CD14-positive monocyte (primary cell): ENCODE data around the gene DNMT3A. TPM values are rescaled to one million over a fixed set of nuclear protein-coding genes. Genes with fewer than 3 reads are reported as not detected.

ENCODE experiments used
- DNase-seq, 3 donors: peaks; one replicate each; pipeline ENCODE4 v3.0.0-alpha.2; 2011 to 2022
- H2AFZ ChIP-seq: 2 replicates; pipeline ENCODE4 v1.6.0; 2012; ENCODE audit warnings: mild to moderate bottlenecking, low read depth, low read length, inconsistent platforms; ENCODE audit not compliant: insufficient read depth, poor library complexity, severe bottlenecking
- H3K27ac ChIP-seq, 2 donors: 1 replicate in 1 of 2; 2 replicates in 1 of 2; pipeline ENCODE4 v1.5.1; 2012 to 2013; ENCODE audit warnings: low read length in 2 of 2, control low read depth in 1 of 2, inconsistent platforms in 1 of 2, low read depth in 1 of 2, mild to moderate bottlenecking in 1 of 2
- H3K27me3 ChIP-seq, 2 donors: one replicate each; pipeline versions ENCODE4 v1.6.0 to v1.6.1; 2011 to 2013; ENCODE audit warnings: low read length in 2 of 2; ENCODE audit not compliant: control insufficient read depth in 2 of 2, insufficient read depth in 2 of 2
- H3K36me3 ChIP-seq, 2 donors: replicated peaks in 1 of 2; 1 replicate in 1 of 2; 2 replicates in 1 of 2; pipeline versions ENCODE4 v1.5.1 to v1.6.1; 2012 to 2013; ENCODE audit warnings: low read length in 2 of 2, control low read depth in 1 of 2, inconsistent platforms in 1 of 2, mild to moderate bottlenecking in 1 of 2; ENCODE audit not compliant: insufficient read depth in 2 of 2, control insufficient read depth in 1 of 2
- H3K4me1 ChIP-seq, 2 donors: 1 replicate in 1 of 2; 2 replicates in 1 of 2; pipeline versions ENCODE4 v1.5.1 to v1.6.1; 2012 to 2013; ENCODE audit warnings: low read length in 2 of 2, control low read depth in 1 of 2, inconsistent platforms in 1 of 2, mild to moderate bottlenecking in 1 of 2, moderate library complexity in 1 of 2; ENCODE audit not compliant: insufficient read depth in 2 of 2, control insufficient read depth in 1 of 2
- H3K4me2 ChIP-seq: replicated peaks from 2 replicates; pipeline ENCODE3; 2012; ENCODE audit warnings: low read length, moderate library complexity, mild to moderate bottlenecking; ENCODE audit not compliant: poor library complexity, severe bottlenecking; ENCODE audit errors: extremely low read depth
- H3K4me3 ChIP-seq, 3 experiments: fragments of 200-600 bp in 1 of 3; sonication (generic) in 1 of 3; replicated peaks in 1 of 3; 1 replicate in 2 of 3; 2 replicates in 1 of 3; pipeline ENCODE4 v1.5.1; 2011 to 2013; ENCODE audit warnings: low read length in 3 of 3, mild to moderate bottlenecking in 3 of 3, control low read depth in 2 of 3, low read depth in 2 of 3, inconsistent platforms in 1 of 3, moderate library complexity in 1 of 3
- H3K79me2 ChIP-seq: 2 replicates; pipeline ENCODE4 v1.6.0; 2012; ENCODE audit warnings: mild to moderate bottlenecking, control low read depth, inconsistent platforms, low read length, moderate library complexity; ENCODE audit not compliant: insufficient read depth
- H3K9ac ChIP-seq: 2 replicates; pipeline ENCODE4 v1.6.0; 2017; ENCODE audit warnings: low read length, mild to moderate bottlenecking; ENCODE audit not compliant: insufficient read depth, poor library complexity, severe bottlenecking
- H3K9me3 ChIP-seq, 2 donors: replicated peaks in 1 of 2; 1 replicate in 1 of 2; 2 replicates in 1 of 2; pipeline versions ENCODE4 v1.5.1 to v1.6.1; 2012 to 2013; ENCODE audit warnings: low read length in 2 of 2, control low read depth in 1 of 2; ENCODE audit not compliant: control insufficient read depth in 1 of 2, insufficient read depth in 1 of 2
- H4K20me1 ChIP-seq: 2 replicates; pipeline ENCODE4 v1.6.0; 2012; ENCODE audit warnings: mild to moderate bottlenecking, low read length, control low read depth, moderate library complexity; ENCODE audit not compliant: insufficient read depth
- H3K27ac Mint-ChIP-seq, 7 donors: one replicate each; pipeline ENCODE4 v1.8.0; 2020; ENCODE audit warnings: mild to moderate bottlenecking in 7 of 7, mixed read lengths in 7 of 7, moderate library complexity in 6 of 7, inconsistent platforms in 2 of 7
- H3K27me3 Mint-ChIP-seq, 3 donors: one replicate each; pipeline ENCODE4 v1.8.0; 2021 to 2022; ENCODE audit warnings: low read depth in 3 of 3, mild to moderate bottlenecking in 3 of 3, mixed read lengths in 3 of 3, moderate library complexity in 3 of 3, inconsistent platforms in 1 of 3
- H3K36me3 Mint-ChIP-seq, 2 donors: one replicate each; pipeline ENCODE4 v1.8.0; 2020; ENCODE audit warnings: mixed read lengths in 2 of 2, inconsistent platforms in 1 of 2, mild to moderate bottlenecking in 1 of 2
- H3K4me1 Mint-ChIP-seq: one replicate; pipeline ENCODE4 v1.8.0; 2020; ENCODE audit warnings: mild to moderate bottlenecking, mixed read lengths
- H3K4me3 Mint-ChIP-seq, 2 donors: one replicate each; pipeline ENCODE4 v1.8.0; 2020; ENCODE audit warnings: mild to moderate bottlenecking in 2 of 2, mixed read lengths in 2 of 2, moderate library complexity in 1 of 2
- H3K9me3 Mint-ChIP-seq, 7 donors: one replicate each; pipeline ENCODE4 v1.8.0; 2020 to 2022; ENCODE audit warnings: mixed read lengths in 7 of 7, mild to moderate bottlenecking in 6 of 7, moderate library complexity in 6 of 7, inconsistent platforms in 2 of 7
- WGBS: methylation state at CpG from one replicate; pipeline ENCODE4 v1.1.5; 2013; ENCODE audit warnings: missing lambda C conversion rate; ENCODE audit not compliant: insufficient coverage; 5-methylcytosine and 5-hydroxymethylcytosine counted together
- intact Hi-C, 2 donors: fragments of 100-400 bp; cut with micrococcal nuclease; formaldehyde crosslinking; loops; one replicate each; pipeline versions ENCODE4 v1.15.0 to v1.15.1; 2023
- polyA plus RNA-seq, 3 donors: library from polyadenylated mRNA; depleted of rRNA in 1 of 3; unstranded in 2 of 3; stranded (reverse) in 1 of 3; fragments of 300-500 nt in 2 of 3; fragments of >200 nt in 1 of 3; fragmentation: Illumina TruSeq in 2 of 3; gene quantifications; 1 replicate in 2 of 3; 2 replicates in 1 of 3; pipeline ENCODE4 v1.2.3, GENCODE V29; 2012 to 2021
- TF ChIP-seq, protein P1 (sequence below): fragments of 200-600 bp; IDR thresholded peaks from one replicate; pipeline ENCODE4 v1.8.0; 2022; ENCODE audit warnings: antibody characterized with exemption, mild to moderate bottlenecking

Gene DNMT3A
- polyA plus RNA-seq, 3 donors, result 1.7 to 7.9 (median 2.7) TPM

DNA sequence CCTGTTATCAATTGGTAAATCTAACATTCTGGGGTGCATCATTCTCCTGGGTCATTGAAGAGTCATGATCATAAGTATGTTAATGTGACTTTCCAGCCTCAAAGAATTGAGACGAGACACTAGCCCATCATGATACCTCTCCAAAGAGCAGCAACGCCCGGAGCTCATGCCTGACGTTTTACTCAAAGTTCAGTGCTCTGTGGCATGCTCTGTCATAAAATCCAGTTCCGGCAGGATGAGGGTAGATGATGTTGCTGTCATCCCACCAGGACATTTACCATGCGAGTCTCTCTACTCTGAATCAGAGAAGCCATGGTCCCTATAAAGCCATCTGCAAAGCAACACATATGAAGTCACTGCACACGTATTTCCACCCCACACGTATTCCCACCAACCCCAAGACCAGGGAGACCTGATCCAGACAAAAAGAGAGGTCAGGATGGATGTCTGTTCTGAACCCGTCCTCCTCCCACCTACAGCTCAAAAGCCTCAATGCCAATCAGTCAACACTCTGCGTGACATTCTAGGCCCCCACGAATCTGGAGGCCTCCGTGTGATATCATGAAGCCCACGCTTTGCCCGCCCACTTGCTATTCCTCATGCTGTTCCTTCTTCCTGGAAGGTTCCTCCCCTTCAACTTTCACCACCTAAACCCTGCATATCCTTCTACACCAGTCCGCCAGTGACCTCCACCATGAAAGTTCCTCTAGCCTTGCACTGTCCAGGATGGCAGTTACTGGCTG lies 85.8 kb downstream of the DNMT3A start:
- Histone ChIP-seq H3K9ac (no peak overlapping the region), H3K36me3 (peaks cover 3 to 35% of the 10 kb centered on the region in 2 donors), H2AFZ (no peak overlapping the region), H3K79me2 (no peaks in the 10 kb centered on the region), H3K27ac (no peak overlapping the region), H4K20me1 (no peaks in the 10 kb centered on the region), H3K4me3 (no peak overlapping the region), H3K9me3 (no peaks in the 10 kb centered on the region), H3K4me2 (no peak overlapping the region), H3K4me1 (peaks cover 16 to 18% of the 10 kb centered on the region in 2 donors), H3K27me3 (peaks cover 0 to 2% of the 10 kb centered on the region in 2 donors)
- TF ChIP-seq, protein P1, sequence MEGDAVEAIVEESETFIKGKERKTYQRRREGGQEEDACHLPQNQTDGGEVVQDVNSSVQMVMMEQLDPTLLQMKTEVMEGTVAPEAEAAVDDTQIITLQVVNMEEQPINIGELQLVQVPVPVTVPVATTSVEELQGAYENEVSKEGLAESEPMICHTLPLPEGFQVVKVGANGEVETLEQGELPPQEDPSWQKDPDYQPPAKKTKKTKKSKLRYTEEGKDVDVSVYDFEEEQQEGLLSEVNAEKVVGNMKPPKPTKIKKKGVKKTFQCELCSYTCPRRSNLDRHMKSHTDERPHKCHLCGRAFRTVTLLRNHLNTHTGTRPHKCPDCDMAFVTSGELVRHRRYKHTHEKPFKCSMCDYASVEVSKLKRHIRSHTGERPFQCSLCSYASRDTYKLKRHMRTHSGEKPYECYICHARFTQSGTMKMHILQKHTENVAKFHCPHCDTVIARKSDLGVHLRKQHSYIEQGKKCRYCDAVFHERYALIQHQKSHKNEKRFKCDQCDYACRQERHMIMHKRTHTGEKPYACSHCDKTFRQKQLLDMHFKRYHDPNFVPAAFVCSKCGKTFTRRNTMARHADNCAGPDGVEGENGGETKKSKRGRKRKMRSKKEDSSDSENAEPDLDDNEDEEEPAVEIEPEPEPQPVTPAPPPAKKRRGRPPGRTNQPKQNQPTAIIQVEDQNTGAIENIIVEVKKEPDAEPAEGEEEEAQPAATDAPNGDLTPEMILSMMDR, result no peak
- Mint-ChIP-seq H3K36me3 (peaks cover 32 to 50% of the 10 kb centered on the region in 2 donors), H3K9me3 (peaks cover 0 to 2% (median 0%) of the 10 kb centered on the region in 7 donors), H3K4me3 (peak overlapping the region in 1 of 2 donors; percentile 8), H3K27ac (no peak overlapping the region), H3K4me1 (peaks cover 12% of the 10 kb centered on the region), H3K27me3 (peaks cover 1 to 16% (median 8%) of the 10 kb centered on the region in 3 donors)
- WGBS, result 95% methylated on average over 12 of the region's 15 CpGs
- intact Hi-C loops, result no loop called here
- no peak for DNase-seq

DNA sequence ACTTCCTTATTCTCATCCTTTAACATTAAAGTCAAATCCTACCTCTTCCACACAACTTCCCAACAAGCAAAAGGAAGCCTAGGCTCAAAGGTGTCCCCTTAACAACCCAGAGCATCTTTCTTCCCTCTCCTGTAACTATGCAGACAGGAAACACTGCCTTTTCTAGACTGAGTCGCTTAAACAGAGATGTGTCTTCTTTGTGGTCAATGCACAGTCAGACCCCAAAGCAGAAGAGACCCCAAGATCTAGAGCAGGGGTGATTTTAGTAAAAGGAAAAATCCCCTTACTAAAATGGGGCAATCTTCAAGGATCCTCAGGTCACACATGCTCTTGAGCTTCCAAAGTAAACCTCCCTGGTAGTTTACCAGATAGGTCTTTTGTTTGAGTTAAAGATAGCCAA lies 86.8 kb downstream of the DNMT3A start:
- Mint-ChIP-seq H3K27ac (peak overlapping the region in 1 of 7 donors; percentile 29), H3K27me3 (peaks cover 1 to 19% (median 11%) of the 10 kb centered on the region in 3 donors), H3K9me3 (peaks cover 0 to 2% (median 0%) of the 10 kb centered on the region in 7 donors), H3K4me3 (no peak overlapping the region), H3K4me1 (peaks cover 16% of the 10 kb centered on the region), H3K36me3 (peaks cover 28 to 43% of the 10 kb centered on the region in 2 donors)
- no peak overlapping the region for H3K9ac ChIP-seq
- no peak for DNase-seq
- H3K27ac ChIP-seq, result no peak overlapping the region
- H2AFZ ChIP-seq, result no peak overlapping the region
- H3K79me2 ChIP-seq, result no peaks in the 10 kb centered on the region
- no peaks in the 10 kb centered on the region for H4K20me1 ChIP-seq
- H3K4me3 ChIP-seq, result no peak overlapping the region
- H3K4me1 ChIP-seq, result peaks cover 16 to 18% of the 10 kb centered on the region in 2 donors
- H3K36me3 ChIP-seq, result peaks cover 3 to 29% of the 10 kb centered on the region in 2 donors
- no peak overlapping the region for H3K4me2 ChIP-seq
- TF ChIP-seq, protein P1, result no peak
- intact Hi-C loops, result no loop called here
- no CpG with 5 or more reads among the region's 1 CpG for WGBS
- H3K27me3 ChIP-seq, result peaks cover 0 to 2% of the 10 kb centered on the region in 2 donors
- H3K9me3 ChIP-seq, result no peaks in the 10 kb centered on the region
